Upper lobe of left lung (tissue), 4 donors: ENCODE data around the gene WFIKKN1.

Source experiments
- POLR2A ChIP-seq, 4 donors: fragments of 450-650 bp; IDR thresholded peaks; one replicate each; pipeline ENCODE4 v1.5.1; 2016 to 2017; ENCODE audit warnings: antibody characterized with exemption in 4 of 4, mild to moderate bottlenecking in 2 of 4
- POLR2AphosphoS5 ChIP-seq, 2 donors: sonication (generic); formaldehyde crosslinking; IDR thresholded peaks; one replicate each; pipeline ENCODE4 v1.5.1; 2017; ENCODE audit warnings: antibody characterized with exemption in 2 of 2
- TF ChIP-seq, protein P1 (sequence below), 6 experiments: fragments of 450-650 bp in 4 of 6; fragments of 200-600 bp in 2 of 6; sonication (generic) in 2 of 6; IDR thresholded peaks; one replicate each; pipeline ENCODE4 v1.5.1; 2016 to 2019; ENCODE audit warnings: antibody characterized with exemption in 6 of 6

DNA sequence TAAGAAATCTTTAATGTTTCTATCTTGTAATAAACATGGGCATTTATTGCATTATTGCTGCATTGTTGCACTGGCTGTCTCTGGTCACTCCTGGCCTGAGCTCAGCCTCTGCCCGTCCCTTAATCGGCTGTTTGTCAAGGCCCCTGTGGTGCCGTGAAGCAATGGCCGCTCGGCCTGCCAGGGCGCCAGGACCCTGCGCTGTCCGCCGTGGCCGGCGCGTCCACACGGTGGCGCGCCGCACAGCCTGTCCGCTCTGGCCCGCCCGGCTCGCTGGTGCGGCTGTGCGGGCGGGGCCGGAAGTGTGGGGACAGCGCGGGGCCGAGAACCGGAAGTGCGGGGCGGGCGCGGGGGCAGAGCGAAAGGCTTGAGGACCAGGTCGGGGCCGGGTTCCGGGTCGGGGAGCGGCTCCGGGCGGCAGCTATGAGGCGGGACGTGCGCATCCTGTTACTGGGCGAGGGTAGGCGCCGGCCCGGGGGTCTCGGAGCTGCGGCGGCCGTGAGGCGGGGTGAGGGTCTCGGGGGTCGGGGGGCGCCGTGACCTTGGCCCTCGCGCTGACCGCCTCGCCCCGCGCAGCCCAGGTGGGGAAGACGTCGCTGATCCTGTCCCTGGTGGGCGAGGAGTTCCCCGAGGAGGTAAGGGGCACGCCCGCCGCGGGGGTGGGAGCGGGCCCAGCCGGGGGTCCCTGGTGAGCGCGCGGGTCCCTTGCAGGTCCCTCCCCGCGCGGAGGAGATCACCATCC, 37.2 kb downstream of the WFIKKN1 start, which contains the start of gene RHOT2:
- TF ChIP-seq, protein P1, sequence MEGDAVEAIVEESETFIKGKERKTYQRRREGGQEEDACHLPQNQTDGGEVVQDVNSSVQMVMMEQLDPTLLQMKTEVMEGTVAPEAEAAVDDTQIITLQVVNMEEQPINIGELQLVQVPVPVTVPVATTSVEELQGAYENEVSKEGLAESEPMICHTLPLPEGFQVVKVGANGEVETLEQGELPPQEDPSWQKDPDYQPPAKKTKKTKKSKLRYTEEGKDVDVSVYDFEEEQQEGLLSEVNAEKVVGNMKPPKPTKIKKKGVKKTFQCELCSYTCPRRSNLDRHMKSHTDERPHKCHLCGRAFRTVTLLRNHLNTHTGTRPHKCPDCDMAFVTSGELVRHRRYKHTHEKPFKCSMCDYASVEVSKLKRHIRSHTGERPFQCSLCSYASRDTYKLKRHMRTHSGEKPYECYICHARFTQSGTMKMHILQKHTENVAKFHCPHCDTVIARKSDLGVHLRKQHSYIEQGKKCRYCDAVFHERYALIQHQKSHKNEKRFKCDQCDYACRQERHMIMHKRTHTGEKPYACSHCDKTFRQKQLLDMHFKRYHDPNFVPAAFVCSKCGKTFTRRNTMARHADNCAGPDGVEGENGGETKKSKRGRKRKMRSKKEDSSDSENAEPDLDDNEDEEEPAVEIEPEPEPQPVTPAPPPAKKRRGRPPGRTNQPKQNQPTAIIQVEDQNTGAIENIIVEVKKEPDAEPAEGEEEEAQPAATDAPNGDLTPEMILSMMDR (IDR thresholded peaks at IDR 0.05): peak; percentile 86 to 98 (median 97)
- TF ChIP-seq POLR2AphosphoS5 (IDR thresholded peaks at IDR 0.05): peak; percentile 79 to 87
- TF ChIP-seq POLR2A (IDR thresholded peaks at IDR 0.05): peak in 1 of 4 donors; percentile 85
